Neural cell (in vitro differentiated cells): ENCODE data around the gene UBXN10.

Experiments
- EP300 ChIP-seq: fragments of 450-650 bp; conservative IDR thresholded peaks from 2 replicates; pipeline ENCODE4 v1.6.1; 2014; ENCODE audit warnings: antibody characterized with exemption, mild to moderate bottlenecking, moderate library complexity; ENCODE audit not compliant: poor library complexity, severe bottlenecking
- EZH2 ChIP-seq: fragments of 200-600, 300-800 bp; shearing (Covaris generic), sonication (generic); IDR thresholded peaks from 2 replicates; pipeline ENCODE4 v1.6.1; 2014; ENCODE audit warnings: antibody characterized with exemption, low read length, borderline replicate concordance, mild to moderate bottlenecking; ENCODE audit not compliant: insufficient read depth, poor library complexity, severe bottlenecking
- POLR2AphosphoS5 ChIP-seq: IDR thresholded peaks from 2 replicates; pipeline ENCODE4 v1.6.1; 2012
- SMC3 ChIP-seq: fragments of 450-650 bp; conservative IDR thresholded peaks from 2 replicates; pipeline ENCODE4 v1.6.1; 2014; ENCODE audit warnings: antibody characterized with exemption, mild to moderate bottlenecking, moderate library complexity; ENCODE audit not compliant: poor library complexity
- TAF1 ChIP-seq: IDR thresholded peaks from 2 replicates; pipeline ENCODE4 v1.6.1; 2012; ENCODE audit warnings: low read depth
- TF ChIP-seq, protein P1 (sequence below): fragments of 450-650 bp; IDR thresholded peaks from 2 replicates; pipeline ENCODE4 v1.5.1; 2014; ENCODE audit warnings: antibody characterized with exemption, mild to moderate bottlenecking, moderate library complexity; ENCODE audit not compliant: poor library complexity, severe bottlenecking

DNA sequence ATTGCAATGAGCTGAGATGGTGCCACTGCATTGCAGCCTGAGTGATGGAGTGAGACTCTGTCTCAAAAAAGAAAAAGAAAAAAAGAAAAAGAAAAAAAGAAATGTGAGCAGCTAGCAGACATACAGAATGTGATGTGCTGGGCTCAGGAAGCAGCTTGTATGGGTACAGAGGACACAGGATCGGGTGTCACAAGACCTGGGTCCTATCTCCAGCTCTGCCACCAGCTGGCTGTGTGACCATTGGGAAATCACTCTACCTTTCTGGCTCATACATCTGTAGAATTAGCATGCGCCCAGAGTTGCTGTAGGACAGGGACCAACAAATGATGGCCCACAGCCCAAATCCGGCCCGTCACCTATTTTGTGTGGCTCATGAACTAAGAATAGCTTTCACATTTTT lies 3.8 kb downstream of the UBXN10 start:
- TF ChIP-seq, protein P1, sequence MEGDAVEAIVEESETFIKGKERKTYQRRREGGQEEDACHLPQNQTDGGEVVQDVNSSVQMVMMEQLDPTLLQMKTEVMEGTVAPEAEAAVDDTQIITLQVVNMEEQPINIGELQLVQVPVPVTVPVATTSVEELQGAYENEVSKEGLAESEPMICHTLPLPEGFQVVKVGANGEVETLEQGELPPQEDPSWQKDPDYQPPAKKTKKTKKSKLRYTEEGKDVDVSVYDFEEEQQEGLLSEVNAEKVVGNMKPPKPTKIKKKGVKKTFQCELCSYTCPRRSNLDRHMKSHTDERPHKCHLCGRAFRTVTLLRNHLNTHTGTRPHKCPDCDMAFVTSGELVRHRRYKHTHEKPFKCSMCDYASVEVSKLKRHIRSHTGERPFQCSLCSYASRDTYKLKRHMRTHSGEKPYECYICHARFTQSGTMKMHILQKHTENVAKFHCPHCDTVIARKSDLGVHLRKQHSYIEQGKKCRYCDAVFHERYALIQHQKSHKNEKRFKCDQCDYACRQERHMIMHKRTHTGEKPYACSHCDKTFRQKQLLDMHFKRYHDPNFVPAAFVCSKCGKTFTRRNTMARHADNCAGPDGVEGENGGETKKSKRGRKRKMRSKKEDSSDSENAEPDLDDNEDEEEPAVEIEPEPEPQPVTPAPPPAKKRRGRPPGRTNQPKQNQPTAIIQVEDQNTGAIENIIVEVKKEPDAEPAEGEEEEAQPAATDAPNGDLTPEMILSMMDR, result no peak
- TF ChIP-seq EZH2 (no peak), SMC3 (no peak), EP300 (no peak), TAF1 (no peak), POLR2AphosphoS5 (no peak)
